Lower lobe of right lung (tissue), 2 donors: Measurements from ENCODE around the gene ALDOA. TPM values are rescaled to one million over a fixed set of nuclear protein-coding genes. Genes with fewer than 3 reads are reported as not detected.

Experiments
- ATAC-seq, 2 donors: fragments of 200-7000 bp; cut with Tn5 transposase; one replicate each; pipeline ENCODE4 v1.9.1; 2020 to 2022; ENCODE audit warnings: mild to moderate bottlenecking in 2 of 2, moderate library complexity in 2 of 2
- DNase-seq: peaks from one replicate; pipeline ENCODE4 v3.0.0-alpha.2; 2020
- H3K27ac ChIP-seq: fragments of 200-600 bp; one replicate; pipeline ENCODE4 v1.8.0; 2022
- H3K27me3 ChIP-seq: fragments of 200-600 bp; one replicate; pipeline ENCODE4 v1.8.0; 2022; ENCODE audit warnings: low read depth
- H3K36me3 ChIP-seq: fragments of 200-600 bp; one replicate; pipeline ENCODE4 v1.8.0; 2022; ENCODE audit warnings: mild to moderate bottlenecking
- H3K4me1 ChIP-seq: fragments of 200-600 bp; one replicate; pipeline ENCODE4 v1.8.0; 2022
- H3K4me3 ChIP-seq: fragments of 200-600 bp; one replicate; pipeline ENCODE4 v1.8.0; 2022; ENCODE audit warnings: mild to moderate bottlenecking
- H3K9me3 ChIP-seq: fragments of 200-600 bp; one replicate; pipeline ENCODE4 v1.8.0; 2022
- intact Hi-C: fragments of 100-400 bp; cut with DNase I; formaldehyde crosslinking; loops from one replicate; pipeline ENCODE4 v1.11.0; 2022
- total RNA-seq: library from RNA; stranded (reverse); fragmentation: NEBNext Ultra II Directional; extraction: Animal tissue kit (Norgen Biotek cat#: 25700); gene quantifications from one replicate; pipeline ENCODE4 v1.2.1, GENCODE V29; 2021
- TF ChIP-seq, protein P1 (sequence below): fragments of 200-600 bp; IDR thresholded peaks from one replicate; pipeline ENCODE4 v1.8.0; 2022; ENCODE audit warnings: antibody characterized with exemption, mild to moderate bottlenecking
- donor health status: DM: no; HTN: yes; CAD: no; lungs with severe emphysema.

ALDOA gene
- total RNA-seq, 1 donor from 2014 or later: 733 TPM

- DNase-seq (no peak), ATAC-seq (no peak)
- Histone ChIP-seq H3K4me3 (no peak overlapping the region), H3K9me3 (no peaks in the 10 kb centered on the region), H3K27ac (no peak overlapping the region), H3K36me3 (no peaks in the 10 kb centered on the region), H3K4me1 (peaks cover 12% of the 10 kb centered on the region), H3K27me3 (peaks cover 51% of the 10 kb centered on the region)
- intact Hi-C loops: no loop called here
- TF ChIP-seq, protein P1, sequence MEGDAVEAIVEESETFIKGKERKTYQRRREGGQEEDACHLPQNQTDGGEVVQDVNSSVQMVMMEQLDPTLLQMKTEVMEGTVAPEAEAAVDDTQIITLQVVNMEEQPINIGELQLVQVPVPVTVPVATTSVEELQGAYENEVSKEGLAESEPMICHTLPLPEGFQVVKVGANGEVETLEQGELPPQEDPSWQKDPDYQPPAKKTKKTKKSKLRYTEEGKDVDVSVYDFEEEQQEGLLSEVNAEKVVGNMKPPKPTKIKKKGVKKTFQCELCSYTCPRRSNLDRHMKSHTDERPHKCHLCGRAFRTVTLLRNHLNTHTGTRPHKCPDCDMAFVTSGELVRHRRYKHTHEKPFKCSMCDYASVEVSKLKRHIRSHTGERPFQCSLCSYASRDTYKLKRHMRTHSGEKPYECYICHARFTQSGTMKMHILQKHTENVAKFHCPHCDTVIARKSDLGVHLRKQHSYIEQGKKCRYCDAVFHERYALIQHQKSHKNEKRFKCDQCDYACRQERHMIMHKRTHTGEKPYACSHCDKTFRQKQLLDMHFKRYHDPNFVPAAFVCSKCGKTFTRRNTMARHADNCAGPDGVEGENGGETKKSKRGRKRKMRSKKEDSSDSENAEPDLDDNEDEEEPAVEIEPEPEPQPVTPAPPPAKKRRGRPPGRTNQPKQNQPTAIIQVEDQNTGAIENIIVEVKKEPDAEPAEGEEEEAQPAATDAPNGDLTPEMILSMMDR: no peak
These were observed 39.1 kb upstream of the ALDOA start for GRCh38 chr16:30026449-30026848.

GRCh38 chr16:30027588-30028437 lies 37.7 kb upstream of the ALDOA start:
- intact Hi-C loops: no loop called here
- H3K4me3 ChIP-seq: no peak overlapping the region
- H3K27me3 ChIP-seq: peaks cover 64% of the 10 kb centered on the region
- ATAC-seq (no peak), DNase-seq (no peak)
- no peaks in the 10 kb centered on the region for H3K9me3 ChIP-seq
- peaks cover 9% of the 10 kb centered on the region for H3K4me1 ChIP-seq
- H3K36me3 ChIP-seq: no peaks in the 10 kb centered on the region
- TF ChIP-seq, protein P1: no peak
- H3K27ac ChIP-seq: no peak overlapping the region

DNA sequence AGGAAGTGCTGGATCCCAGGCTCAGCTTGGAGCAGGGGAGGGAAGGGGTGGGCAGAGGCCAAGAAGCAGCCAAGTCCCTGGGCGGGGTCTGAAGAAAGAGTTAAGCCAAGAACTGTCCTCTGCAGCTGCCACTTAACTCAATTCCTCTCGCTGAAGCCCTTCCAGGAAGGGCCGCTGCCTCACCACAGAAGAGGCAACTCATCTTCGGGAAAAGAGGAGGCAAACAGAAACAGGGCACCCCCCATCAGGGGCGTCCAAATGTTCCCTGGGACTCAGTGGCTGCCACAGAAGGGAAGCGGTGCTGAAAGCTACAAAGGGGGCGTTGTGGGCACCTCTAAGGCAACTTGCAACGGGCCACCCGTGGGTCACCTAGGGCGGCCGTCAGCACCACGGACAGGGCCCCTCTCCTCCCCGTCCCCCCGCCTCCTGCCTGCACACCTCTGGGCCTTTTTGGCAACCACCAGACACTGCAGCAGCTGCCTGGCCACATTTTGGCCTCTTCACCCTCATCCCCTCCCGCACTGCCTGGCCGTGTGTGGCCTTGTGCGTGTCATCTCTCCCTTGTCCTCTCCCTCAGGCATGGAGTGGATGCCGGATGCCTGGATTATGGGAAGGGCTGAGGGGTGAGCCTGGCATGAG lies 37.0 kb upstream of the ALDOA start:
- Histone ChIP-seq H3K27me3 (peaks cover 72% of the 10 kb centered on the region), H3K4me1 (peaks cover 9% of the 10 kb centered on the region), H3K4me3 (no peak overlapping the region), H3K27ac (no peak overlapping the region), H3K9me3 (no peaks in the 10 kb centered on the region), H3K36me3 (no peaks in the 10 kb centered on the region)
- ATAC-seq (peak; percentile 5 to 33), DNase-seq (no peak)
- TF ChIP-seq, protein P1: no peak
- intact Hi-C loops: no loop called here

DNA sequence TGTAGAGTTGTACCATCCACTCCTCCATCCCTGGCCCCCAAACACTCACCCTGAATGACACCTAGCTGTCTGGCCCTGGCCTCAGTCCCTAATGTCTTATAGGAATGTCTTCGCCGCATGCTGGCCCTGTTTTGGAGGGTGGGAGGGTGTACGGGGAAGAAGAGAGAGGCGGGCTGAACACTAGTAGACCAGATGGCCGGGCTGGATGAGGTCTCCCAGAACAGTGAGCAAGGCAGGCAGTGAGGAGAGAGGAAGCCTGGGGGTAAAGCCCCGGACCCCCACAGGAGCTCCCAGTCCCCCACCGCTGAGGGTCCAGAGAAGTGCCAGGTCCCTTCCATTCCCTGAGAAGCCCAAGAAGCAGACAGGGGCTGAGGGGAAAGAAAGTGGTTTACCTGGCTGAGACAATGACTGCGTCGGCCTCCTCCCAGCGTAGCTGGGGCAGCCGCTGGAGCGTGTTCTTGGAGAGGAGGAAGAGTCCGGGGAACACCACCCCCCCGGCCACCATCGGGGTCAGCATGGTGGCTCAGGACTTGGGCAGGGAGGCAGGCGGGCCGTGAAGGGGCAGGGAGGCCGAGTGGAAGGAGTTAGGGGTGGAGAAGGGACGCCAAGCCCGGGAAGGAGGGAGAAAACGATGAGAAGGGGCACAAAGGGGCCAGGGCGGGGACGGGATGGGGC lies 35.4 kb upstream of the ALDOA start:
- H3K27ac ChIP-seq: no peak overlapping the region
- peaks cover 9% of the 10 kb centered on the region for H3K4me1 ChIP-seq
- no peak for DNase-seq
- intact Hi-C loops: no loop called here
- TF ChIP-seq, protein P1: no peak
- H3K4me3 ChIP-seq: no peak overlapping the region
- ATAC-seq: no peak
- H3K36me3 ChIP-seq: no peaks in the 10 kb centered on the region
- H3K27me3 ChIP-seq: peaks cover 76% of the 10 kb centered on the region
- no peaks in the 10 kb centered on the region for H3K9me3 ChIP-seq

- no peak for DNase-seq
- intact Hi-C loops: no loop called here
- ATAC-seq: no peak
These were observed 34.6 kb upstream of the ALDOA start, which contains the start of gene TLCD3B for GRCh38 chr16:30030841-30031413. TLCD3B (minus strand) TSS chr16:30031271; CDS start chr16:30030527, 744 bp downstream.

More at GRCh38 chr16:30030841-30031413, 34.6 kb upstream of the ALDOA start, which contains the start of gene TLCD3B:
- no peak within 1 kb of the TSS for H3K4me3 ChIP-seq
- H3K4me1 ChIP-seq: peaks cover 9% of the 10 kb centered on the region
- no peaks in the 10 kb centered on the region for H3K9me3 ChIP-seq
- peaks cover 72% of the 10 kb centered on the region for H3K27me3 ChIP-seq
- TF ChIP-seq, protein P1: no peak
- H3K36me3 ChIP-seq: no peaks in the 10 kb centered on the region
- no peak within 1 kb of the TSS for H3K27ac ChIP-seq
